T1000 (cell line): ENCODE measurements around the gene PTPRK.

Experiments
- DNase-seq: peaks from one replicate; lab custom pipeline; 2025; ENCODE audit warnings: mixed read lengths; lab: John Stamatoyannopoulos, UW

The PTPRK gene

GRCh38 chr6:128244751-128245405 lies 275.5 kb downstream of the PTPRK start:
- no peak for DNase-seq

- no peak for DNase-seq
These were observed 277.5 kb downstream of the PTPRK start for GRCh38 chr6:128242765-128243403.

- DNase-seq, result no peak
These were observed 279.2 kb downstream of the PTPRK start for GRCh38 chr6:128241216-128241615.

GRCh38 chr6:128240024-128240428 lies 280.4 kb downstream of the PTPRK start:
- no peak for DNase-seq

GRCh38 chr6:128239146-128239545 lies 281.3 kb downstream of the PTPRK start:
- DNase-seq, result no peak

GRCh38 chr6:128238225-128238624 lies 282.2 kb downstream of the PTPRK start:
- DNase-seq, result no peak

GRCh38 chr6:128235556-128235955 lies 284.8 kb downstream of the PTPRK start:
- no peak for DNase-seq

GRCh38 chr6:128233531-128233930 lies 286.9 kb downstream of the PTPRK start:
- no peak for DNase-seq

GRCh38 chr6:128230267-128230989 lies 290.0 kb downstream of the PTPRK start:
- no peak for DNase-seq

GRCh38 chr6:128225612-128226011 lies 294.8 kb downstream of the PTPRK start:
- DNase-seq, result no peak

GRCh38 chr6:128216917-128217316 lies 303.5 kb downstream of the PTPRK start:
- no peak for DNase-seq

GRCh38 chr6:128209771-128210170 lies 310.6 kb downstream of the PTPRK start:
- DNase-seq, result no peak

GRCh38 chr6:128208851-128209580 lies 311.4 kb downstream of the PTPRK start:
- no peak for DNase-seq

GRCh38 chr6:128208078-128208477 lies 312.3 kb downstream of the PTPRK start:
- no peak for DNase-seq

- DNase-seq, result no peak
These were observed 313.6 kb downstream of the PTPRK start for GRCh38 chr6:128206610-128207426.

GRCh38 chr6:128204616-128205015 lies 315.8 kb downstream of the PTPRK start:
- no peak for DNase-seq

GRCh38 chr6:128202169-128202765 lies 318.1 kb downstream of the PTPRK start:
- DNase-seq, result no peak

- DNase-seq, result no peak
These were observed 319.6 kb downstream of the PTPRK start for GRCh38 chr6:128200789-128201188.

- no peak for DNase-seq
These were observed 320.9 kb downstream of the PTPRK start for GRCh38 chr6:128199461-128199860.

- DNase-seq, result no peak
These were observed 327.4 kb downstream of the PTPRK start for GRCh38 chr6:128192972-128193371.

GRCh38 chr6:128188678-128189077 lies 331.7 kb downstream of the PTPRK start:
- no peak for DNase-seq
